ENCODE results near the gene RNASE4. TPM values are rescaled to one million over a fixed set of nuclear protein-coding genes. Genes with fewer than 3 reads are reported as not detected.

RNASE4 gene
- total RNA-seq, 1 donor from 2014 or later: 1.7 TPM

GRCh38 chr14:20681348-20682126 is 2.8 kb upstream of the RNASE4 start:
- no peak overlapping the region for H3K27ac Mint-ChIP-seq (ENCODE audit: unreplicated experiment)
- H3K36me3 Mint-ChIP-seq (ENCODE audit: unreplicated experiment): no peaks in the 10 kb centered on the region
- H3K27me3 Mint-ChIP-seq (ENCODE audit: unreplicated experiment): peaks cover 2% of the 10 kb centered on the region
- peaks cover 9% of the 10 kb centered on the region for H3K4me1 Mint-ChIP-seq (ENCODE audit: low read depth, unreplicated experiment)
- peak; percentile 81 for DNase-seq
- TF ChIP-seq CTCF (IDR thresholded peaks at IDR 0.05; ENCODE audit: partially characterized antibody, unreplicated experiment): no peak
- H3K9me3 Mint-ChIP-seq (ENCODE audit: unreplicated experiment): peaks cover 12% of the 10 kb centered on the region
- no peak overlapping the region for H3K4me3 Mint-ChIP-seq (ENCODE audit: unreplicated experiment)

GRCh38 chr14:20682127-20682434 is 2.3 kb upstream of the RNASE4 start:
- H3K27me3 Mint-ChIP-seq (ENCODE audit: unreplicated experiment): peaks cover 2% of the 10 kb centered on the region
- peaks cover 9% of the 10 kb centered on the region for H3K4me1 Mint-ChIP-seq (ENCODE audit: low read depth, unreplicated experiment)
- no peaks in the 10 kb centered on the region for H3K36me3 Mint-ChIP-seq (ENCODE audit: unreplicated experiment)
- H3K27ac Mint-ChIP-seq (ENCODE audit: unreplicated experiment): no peak overlapping the region
- TF ChIP-seq CTCF (IDR thresholded peaks at IDR 0.05; ENCODE audit: partially characterized antibody, unreplicated experiment): no peak
- no peak overlapping the region for H3K4me3 Mint-ChIP-seq (ENCODE audit: unreplicated experiment)
- DNase-seq: no peak
- H3K9me3 Mint-ChIP-seq (ENCODE audit: unreplicated experiment): peaks cover 9% of the 10 kb centered on the region

- no peak for TF ChIP-seq CTCF (IDR thresholded peaks at IDR 0.05; ENCODE audit: partially characterized antibody, unreplicated experiment)
- Mint-ChIP-seq H3K4me1 (ENCODE audit: low read depth, unreplicated experiment) (peaks cover 9% of the 10 kb centered on the region), H3K27ac (ENCODE audit: unreplicated experiment) (no peak overlapping the region), H3K9me3 (ENCODE audit: unreplicated experiment) (peaks cover 9% of the 10 kb centered on the region), H3K4me3 (ENCODE audit: unreplicated experiment) (no peak overlapping the region), H3K36me3 (ENCODE audit: unreplicated experiment) (no peaks in the 10 kb centered on the region), H3K27me3 (ENCODE audit: unreplicated experiment) (peaks cover 2% of the 10 kb centered on the region)
- peak; percentile 81 for DNase-seq
Observed at GRCh38 chr14:20682435-20683124, 1.8 kb upstream of the RNASE4 start.

- H3K9me3 Mint-ChIP-seq (ENCODE audit: unreplicated experiment): peaks cover 9% of the 10 kb centered on the region
- no peak for TF ChIP-seq CTCF (IDR thresholded peaks at IDR 0.05; ENCODE audit: partially characterized antibody, unreplicated experiment)
- peak; percentile 78 for DNase-seq
- peaks cover 9% of the 10 kb centered on the region for H3K4me1 Mint-ChIP-seq (ENCODE audit: low read depth, unreplicated experiment)
- peaks cover 2% of the 10 kb centered on the region for H3K27me3 Mint-ChIP-seq (ENCODE audit: unreplicated experiment)
- H3K27ac Mint-ChIP-seq (ENCODE audit: unreplicated experiment): no peak overlapping the region
- no peak overlapping the region for H3K4me3 Mint-ChIP-seq (ENCODE audit: unreplicated experiment)
- H3K36me3 Mint-ChIP-seq (ENCODE audit: unreplicated experiment): no peaks in the 10 kb centered on the region
Observed at GRCh38 chr14:20683125-20683890, 1.1 kb upstream of the RNASE4 start.
